Liver (tissue), 9 donors: Measurements from ENCODE around the gene FAM8A1. TPM values are rescaled to one million over a fixed set of nuclear protein-coding genes. Genes with fewer than 3 reads are reported as not detected.

Source experiments
- DNase-seq: peaks from one replicate; pipeline ENCODE4 v3.0.0-alpha.2; 2017; ENCODE audit warnings: low spot score
- H3K27ac ChIP-seq, 2 donors: one replicate each; pipeline ENCODE4 v1.7.0; 2013; ENCODE audit warnings: inconsistent platforms in 2 of 2, low read length in 2 of 2, control low read depth in 1 of 2, low read depth in 1 of 2, mild to moderate bottlenecking in 1 of 2
- H3K27me3 ChIP-seq, 4 donors: one replicate each; pipeline versions ENCODE4 v1.6.1 to v1.7.0; 2013; ENCODE audit warnings: low read length in 3 of 4, inconsistent platforms in 1 of 4, mild to moderate bottlenecking in 1 of 4, moderate library complexity in 1 of 4; ENCODE audit not compliant: control insufficient read depth in 4 of 4, insufficient read depth in 4 of 4
- H3K36me3 ChIP-seq, 4 donors: one replicate each; pipeline versions ENCODE4 v1.6.1 to v1.7.0; 2013; ENCODE audit warnings: low read length in 3 of 4, mild to moderate bottlenecking in 3 of 4, low read depth in 1 of 4, moderate library complexity in 1 of 4; ENCODE audit not compliant: control insufficient read depth in 4 of 4, insufficient read depth in 3 of 4
- H3K4me1 ChIP-seq, 4 donors: one replicate each; pipeline versions ENCODE4 v1.6.1 to v1.7.0; 2013; ENCODE audit warnings: low read length in 3 of 4, mild to moderate bottlenecking in 3 of 4, moderate library complexity in 1 of 4; ENCODE audit not compliant: control insufficient read depth in 4 of 4, insufficient read depth in 4 of 4
- H3K4me3 ChIP-seq, 3 donors: one replicate each; pipeline versions ENCODE4 v1.6.1 to v1.7.0; 2013; ENCODE audit warnings: low read length in 3 of 3, control low read depth in 1 of 3, low read depth in 1 of 3, mild to moderate bottlenecking in 1 of 3
- H3K9ac ChIP-seq, 2 donors: one replicate each; pipeline ENCODE4 v1.7.0; 2013; ENCODE audit warnings: low read length in 2 of 2, mild to moderate bottlenecking in 2 of 2, moderate library complexity in 2 of 2, control low read depth in 1 of 2, low read depth in 1 of 2
- H3K9me3 ChIP-seq, 4 donors: one replicate each; pipeline versions ENCODE4 v1.6.1 to v1.7.0; 2013; ENCODE audit warnings: low read length in 3 of 4; ENCODE audit not compliant: control insufficient read depth in 4 of 4
- EGR1 ChIP-seq, 2 donors: IDR thresholded peaks; 2 replicates each; pipeline ENCODE4 v1.6.1; 2016 to 2018; ENCODE audit warnings: antibody characterized with exemption in 2 of 2, low read depth in 2 of 2
- FOXA1 ChIP-seq: IDR thresholded peaks from 2 replicates; pipeline ENCODE4 v1.6.1; 2016; ENCODE audit warnings: antibody characterized with exemption
- FOXA2 ChIP-seq: IDR thresholded peaks from 2 replicates; pipeline ENCODE4 v1.6.1; 2016; ENCODE audit warnings: antibody characterized with exemption
- GABPA ChIP-seq, 2 donors: IDR thresholded peaks in 1 of 2; conservative IDR thresholded peaks in 1 of 2; 2 replicates each; pipeline ENCODE4 v1.6.1; 2016; ENCODE audit warnings: antibody characterized with exemption in 2 of 2, mild to moderate bottlenecking in 1 of 2, moderate library complexity in 1 of 2
- HNF4A ChIP-seq, 2 donors: conservative IDR thresholded peaks; 2 replicates each; pipeline ENCODE4 v1.6.1; 2016; ENCODE audit warnings: antibody characterized with exemption in 2 of 2, mild to moderate bottlenecking in 2 of 2
- HNF4G ChIP-seq: IDR thresholded peaks from 2 replicates; pipeline ENCODE4 v1.6.1; 2016; ENCODE audit warnings: antibody characterized with exemption
- JUND ChIP-seq, 2 donors: IDR thresholded peaks; 2 replicates each; pipeline ENCODE4 v1.6.1; 2016; ENCODE audit warnings: antibody characterized with exemption in 2 of 2
- NR2F2 ChIP-seq: IDR thresholded peaks from 2 replicates; pipeline ENCODE4 v1.6.1; 2016; ENCODE audit warnings: antibody characterized with exemption
- RAD21 ChIP-seq, 2 donors: IDR thresholded peaks; 2 replicates each; pipeline ENCODE4 v1.6.1; 2016; ENCODE audit warnings: antibody characterized with exemption in 2 of 2, mild to moderate bottlenecking in 2 of 2
- RXRA ChIP-seq, 2 donors: IDR thresholded peaks; 2 replicates each; pipeline ENCODE4 v1.6.1; 2017 to 2018; ENCODE audit warnings: antibody characterized with exemption in 2 of 2, mild to moderate bottlenecking in 1 of 2
- SP1 ChIP-seq: IDR thresholded peaks from 2 replicates; pipeline ENCODE4 v1.6.1; 2018; ENCODE audit warnings: antibody characterized with exemption, mild to moderate bottlenecking
- TAF1 ChIP-seq: conservative IDR thresholded peaks from 2 replicates; pipeline ENCODE4 v1.6.1; 2016; ENCODE audit warnings: antibody characterized with exemption, mild to moderate bottlenecking
- YY1 ChIP-seq: IDR thresholded peaks from 2 replicates; pipeline ENCODE4 v1.6.1; 2016; ENCODE audit warnings: antibody characterized with exemption, mild to moderate bottlenecking
- WGBS: extraction: QIAGEN DNeasy Blood & Tissue Kit; methylation state at CpG from one replicate; pipeline ENCODE4 v1.1.7; 2013; 5-methylcytosine and 5-hydroxymethylcytosine counted together
- polyA plus RNA-seq, 2 donors: library from polyadenylated mRNA; stranded (reverse) in 1 of 2; unstranded in 1 of 2; fragments of 200-250 nt in 1 of 2; fragments of >200 nt in 1 of 2; fragmentation: Nextera tagmentation in 1 of 2; extraction: Ambion mirVana in 1 of 2; gene quantifications; one replicate each; pipeline versions ENCODE4 v1.2.1 to v1.2.3, GENCODE V29; 2013 to 2015
- total RNA-seq, 2 donors: library from RNA; depleted of rRNA; stranded (reverse); fragments of >200 nt; gene quantifications; one replicate each; pipeline ENCODE4 v1.2.3, GENCODE V29; 2014
- TF ChIP-seq, protein P1 (sequence below): IDR thresholded peaks from 2 replicates; pipeline ENCODE4 v1.6.1; 2016; ENCODE audit warnings: antibody characterized with exemption, mild to moderate bottlenecking
- TF ChIP-seq, protein P2 (sequence below): IDR thresholded peaks from 2 replicates; pipeline ENCODE4 v1.6.1; 2016; ENCODE audit warnings: antibody characterized with exemption
- TF ChIP-seq, protein P3 (sequence below): fragments of 150-350 bp; IDR thresholded peaks from 2 replicates; pipeline ENCODE4 v1.5.1; 2017; ENCODE audit warnings: improper control_type of control experiment, low read depth, low read length; ENCODE audit not compliant: missing input control
- TF ChIP-seq, protein P4 (sequence below): IDR thresholded peaks from 2 replicates; pipeline ENCODE4 v1.6.1; 2016; ENCODE audit warnings: antibody characterized with exemption
- TF ChIP-seq, protein P5 (sequence below): IDR thresholded peaks from 2 replicates; pipeline ENCODE4 v1.6.1; 2016; ENCODE audit warnings: antibody characterized with exemption
- donor health status: healthy.
- donor health status: healthy.
- donor health status: healthy.
- donor health status: healthy.
- donor health status: healthy.

The FAM8A1 gene
- total and polyA plus RNA-seq, 4 donors, result 20.7 to 47.2 (median 20.9) TPM

DNA sequence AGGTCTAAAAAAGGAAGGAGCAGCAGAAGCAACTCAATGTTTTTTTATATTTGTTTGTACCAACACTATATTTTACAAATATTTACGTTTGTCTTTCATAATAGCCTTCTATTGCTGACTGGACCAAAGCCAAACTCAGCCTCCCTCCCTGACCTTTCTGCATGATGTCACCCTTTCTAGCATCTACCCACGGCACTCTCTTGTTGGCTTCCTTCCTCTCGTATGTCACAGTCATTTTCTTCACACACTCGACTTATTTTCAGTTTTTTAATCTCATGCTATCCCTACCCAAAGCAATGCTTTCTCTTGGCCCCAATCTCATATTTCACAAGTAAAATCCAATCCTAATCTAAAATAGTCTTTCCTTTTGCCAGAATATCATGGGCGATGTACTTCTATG is 16.3 kb upstream of the FAM8A1 start (continued):
- TF ChIP-seq, protein P1, sequence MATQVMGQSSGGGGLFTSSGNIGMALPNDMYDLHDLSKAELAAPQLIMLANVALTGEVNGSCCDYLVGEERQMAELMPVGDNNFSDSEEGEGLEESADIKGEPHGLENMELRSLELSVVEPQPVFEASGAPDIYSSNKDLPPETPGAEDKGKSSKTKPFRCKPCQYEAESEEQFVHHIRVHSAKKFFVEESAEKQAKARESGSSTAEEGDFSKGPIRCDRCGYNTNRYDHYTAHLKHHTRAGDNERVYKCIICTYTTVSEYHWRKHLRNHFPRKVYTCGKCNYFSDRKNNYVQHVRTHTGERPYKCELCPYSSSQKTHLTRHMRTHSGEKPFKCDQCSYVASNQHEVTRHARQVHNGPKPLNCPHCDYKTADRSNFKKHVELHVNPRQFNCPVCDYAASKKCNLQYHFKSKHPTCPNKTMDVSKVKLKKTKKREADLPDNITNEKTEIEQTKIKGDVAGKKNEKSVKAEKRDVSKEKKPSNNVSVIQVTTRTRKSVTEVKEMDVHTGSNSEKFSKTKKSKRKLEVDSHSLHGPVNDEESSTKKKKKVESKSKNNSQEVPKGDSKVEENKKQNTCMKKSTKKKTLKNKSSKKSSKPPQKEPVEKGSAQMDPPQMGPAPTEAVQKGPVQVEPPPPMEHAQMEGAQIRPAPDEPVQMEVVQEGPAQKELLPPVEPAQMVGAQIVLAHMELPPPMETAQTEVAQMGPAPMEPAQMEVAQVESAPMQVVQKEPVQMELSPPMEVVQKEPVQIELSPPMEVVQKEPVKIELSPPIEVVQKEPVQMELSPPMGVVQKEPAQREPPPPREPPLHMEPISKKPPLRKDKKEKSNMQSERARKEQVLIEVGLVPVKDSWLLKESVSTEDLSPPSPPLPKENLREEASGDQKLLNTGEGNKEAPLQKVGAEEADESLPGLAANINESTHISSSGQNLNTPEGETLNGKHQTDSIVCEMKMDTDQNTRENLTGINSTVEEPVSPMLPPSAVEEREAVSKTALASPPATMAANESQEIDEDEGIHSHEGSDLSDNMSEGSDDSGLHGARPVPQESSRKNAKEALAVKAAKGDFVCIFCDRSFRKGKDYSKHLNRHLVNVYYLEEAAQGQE, result no peak
- TF ChIP-seq, protein P2, sequence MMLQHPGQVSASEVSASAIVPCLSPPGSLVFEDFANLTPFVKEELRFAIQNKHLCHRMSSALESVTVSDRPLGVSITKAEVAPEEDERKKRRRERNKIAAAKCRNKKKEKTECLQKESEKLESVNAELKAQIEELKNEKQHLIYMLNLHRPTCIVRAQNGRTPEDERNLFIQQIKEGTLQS, result no peak

DNA sequence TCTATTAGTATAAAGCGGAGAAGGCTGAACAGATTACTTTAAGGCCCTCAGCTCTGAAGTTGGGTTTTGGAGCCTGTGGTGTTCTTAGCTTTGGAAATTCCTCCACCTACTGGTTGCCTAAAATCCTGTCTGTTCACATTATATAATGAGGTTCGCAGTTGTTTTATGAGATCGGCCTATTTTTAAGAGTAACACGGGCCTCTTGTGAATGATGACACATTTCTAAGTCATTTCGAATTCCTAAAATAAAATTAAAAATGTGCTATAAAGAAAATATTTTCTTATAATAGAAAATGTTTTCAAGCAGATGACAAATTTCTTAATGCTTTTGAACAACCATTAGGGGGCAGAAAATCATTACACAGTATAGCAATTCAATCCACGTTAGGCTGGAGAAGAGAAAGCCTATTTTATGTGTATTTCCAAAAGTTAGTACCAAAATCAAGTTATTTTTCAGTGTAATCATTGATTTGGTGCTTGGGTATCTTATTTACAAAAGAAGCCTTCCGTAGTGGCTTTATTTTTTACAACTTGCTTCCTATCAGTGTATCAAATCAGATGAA is 15.8 kb upstream of the FAM8A1 start:
- no peak for DNase-seq
- H3K27ac ChIP-seq, result peak overlapping the region in 1 of 2 donors; percentile 54
- 5% methylated on average over 7 of the region's 7 CpGs for WGBS
- H3K9ac ChIP-seq, result peak overlapping the region; percentile 33 to 41
- TF ChIP-seq RXRA (IDR thresholded peaks at IDR 0.05), result no peak
- no peak for TF ChIP-seq NR2F2
- TF ChIP-seq HNF4A (conservative IDR thresholded peaks at IDR 0.05), result peak in 1 of 2 donors; percentile 7
- TF ChIP-seq, protein P3, sequence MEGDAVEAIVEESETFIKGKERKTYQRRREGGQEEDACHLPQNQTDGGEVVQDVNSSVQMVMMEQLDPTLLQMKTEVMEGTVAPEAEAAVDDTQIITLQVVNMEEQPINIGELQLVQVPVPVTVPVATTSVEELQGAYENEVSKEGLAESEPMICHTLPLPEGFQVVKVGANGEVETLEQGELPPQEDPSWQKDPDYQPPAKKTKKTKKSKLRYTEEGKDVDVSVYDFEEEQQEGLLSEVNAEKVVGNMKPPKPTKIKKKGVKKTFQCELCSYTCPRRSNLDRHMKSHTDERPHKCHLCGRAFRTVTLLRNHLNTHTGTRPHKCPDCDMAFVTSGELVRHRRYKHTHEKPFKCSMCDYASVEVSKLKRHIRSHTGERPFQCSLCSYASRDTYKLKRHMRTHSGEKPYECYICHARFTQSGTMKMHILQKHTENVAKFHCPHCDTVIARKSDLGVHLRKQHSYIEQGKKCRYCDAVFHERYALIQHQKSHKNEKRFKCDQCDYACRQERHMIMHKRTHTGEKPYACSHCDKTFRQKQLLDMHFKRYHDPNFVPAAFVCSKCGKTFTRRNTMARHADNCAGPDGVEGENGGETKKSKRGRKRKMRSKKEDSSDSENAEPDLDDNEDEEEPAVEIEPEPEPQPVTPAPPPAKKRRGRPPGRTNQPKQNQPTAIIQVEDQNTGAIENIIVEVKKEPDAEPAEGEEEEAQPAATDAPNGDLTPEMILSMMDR, result peak; percentile 74
- TF ChIP-seq TAF1, result no peak
- no peak for TF ChIP-seq HNF4G
- no peak for TF ChIP-seq EGR1 (IDR thresholded peaks at IDR 0.05; ENCODE audit: low read depth in 2 of 2)
- TF ChIP-seq, protein P1, result no peak
- TF ChIP-seq FOXA2, result no peak
- TF ChIP-seq YY1, result no peak
- TF ChIP-seq, protein P4, sequence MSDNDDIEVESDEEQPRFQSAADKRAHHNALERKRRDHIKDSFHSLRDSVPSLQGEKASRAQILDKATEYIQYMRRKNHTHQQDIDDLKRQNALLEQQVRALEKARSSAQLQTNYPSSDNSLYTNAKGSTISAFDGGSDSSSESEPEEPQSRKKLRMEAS, result no peak
- TF ChIP-seq FOXA1, result no peak
- no peak for TF ChIP-seq SP1
- TF ChIP-seq, protein P5, sequence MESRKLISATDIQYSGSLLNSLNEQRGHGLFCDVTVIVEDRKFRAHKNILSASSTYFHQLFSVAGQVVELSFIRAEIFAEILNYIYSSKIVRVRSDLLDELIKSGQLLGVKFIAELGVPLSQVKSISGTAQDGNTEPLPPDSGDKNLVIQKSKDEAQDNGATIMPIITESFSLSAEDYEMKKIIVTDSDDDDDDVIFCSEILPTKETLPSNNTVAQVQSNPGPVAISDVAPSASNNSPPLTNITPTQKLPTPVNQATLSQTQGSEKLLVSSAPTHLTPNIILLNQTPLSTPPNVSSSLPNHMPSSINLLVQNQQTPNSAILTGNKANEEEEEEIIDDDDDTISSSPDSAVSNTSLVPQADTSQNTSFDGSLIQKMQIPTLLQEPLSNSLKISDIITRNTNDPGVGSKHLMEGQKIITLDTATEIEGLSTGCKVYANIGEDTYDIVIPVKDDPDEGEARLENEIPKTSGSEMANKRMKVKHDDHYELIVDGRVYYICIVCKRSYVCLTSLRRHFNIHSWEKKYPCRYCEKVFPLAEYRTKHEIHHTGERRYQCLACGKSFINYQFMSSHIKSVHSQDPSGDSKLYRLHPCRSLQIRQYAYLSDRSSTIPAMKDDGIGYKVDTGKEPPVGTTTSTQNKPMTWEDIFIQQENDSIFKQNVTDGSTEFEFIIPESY, result no peak
- TF ChIP-seq, protein P2, result no peak
- peak; percentile 90 to 96 for TF ChIP-seq RAD21 (IDR thresholded peaks at IDR 0.05)
- TF ChIP-seq JUND (IDR thresholded peaks at IDR 0.05), result no peak
- TF ChIP-seq GABPA (IDR thresholded peaks at IDR 0.05 in 1 of 2, conservative IDR thresholded peaks at IDR 0.05 in 1 of 2), result no peak
- H3K4me3 ChIP-seq, result peak overlapping the region in 1 of 3 donors; percentile 26
- peaks cover 0 to 10% (median 6%) of the 10 kb centered on the region in 4 donors for H3K4me1 ChIP-seq
- H3K36me3 ChIP-seq, result no peaks in the 10 kb centered on the region
- H3K27me3 ChIP-seq, result no peaks in the 10 kb centered on the region
- no peaks in the 10 kb centered on the region for H3K9me3 ChIP-seq
